ENCODE data around the gene CNST.

The CNST gene

GRCh38 chr1:246642719-246643118 is 76.5 kb downstream of the CNST start:
- no peaks in the 10 kb centered on the region for H3K9me2 ChIP-seq (replicated peaks; ENCODE audit: insufficient read depth, low read length)
- H3K9me3 ChIP-seq (ENCODE audit: insufficient read depth, low read length) = no peaks in the 10 kb centered on the region
- TF ChIP-seq EZH2phosphoT487 (conservative IDR thresholded peaks at IDR 0.05; ENCODE audit: low read length) (no peak), CTCF (IDR thresholded peaks at IDR 0.05; ENCODE audit: insufficient read depth, low read length, poor library complexity, severe bottlenecking) (no peak)
- no peak overlapping the region for H3K4me3 ChIP-seq (ENCODE audit: insufficient read depth, low read length, poor library complexity, severe bottlenecking)
- H3K4me2 ChIP-seq (ENCODE audit: low read depth, low read length, poor library complexity, severe bottlenecking) = no peak overlapping the region
- H3K27ac ChIP-seq (ENCODE audit: low read depth, low read length) = no peak overlapping the region
- H3K36me3 ChIP-seq (ENCODE audit: low read length) = peaks cover 10% of the 10 kb centered on the region
- H3K79me2 ChIP-seq (ENCODE audit: insufficient read depth, low read length) = no peaks in the 10 kb centered on the region
- H3K9ac ChIP-seq (ENCODE audit: low read length) = no peak overlapping the region
- no peaks in the 10 kb centered on the region for H4K20me1 ChIP-seq (ENCODE audit: low read depth, low read length)
- H3K27me3 ChIP-seq (ENCODE audit: low read length) = no peaks in the 10 kb centered on the region
- peaks cover 9% of the 10 kb centered on the region for H3F3A ChIP-seq (ENCODE audit: insufficient read depth)
- H2AFZ ChIP-seq (ENCODE audit: low read depth, low read length, severe bottlenecking) = no peak overlapping the region

- H3F3A ChIP-seq (ENCODE audit: insufficient read depth) = 0 out of 2 replicates have a peak, but pooled peaks cover 5% of the 10 kb centered on the region
- H3K4me3 ChIP-seq (ENCODE audit: insufficient read depth, low read length, poor library complexity, severe bottlenecking) = no peak overlapping the region
- no peak overlapping the region for H3K27ac ChIP-seq (ENCODE audit: low read depth, low read length)
- TF ChIP-seq CTCF (IDR thresholded peaks at IDR 0.05; ENCODE audit: insufficient read depth, low read length, poor library complexity, severe bottlenecking) = no peak
- no peak for TF ChIP-seq EZH2phosphoT487 (conservative IDR thresholded peaks at IDR 0.05; ENCODE audit: low read length)
- no peak overlapping the region for H3K4me2 ChIP-seq (ENCODE audit: low read depth, low read length, poor library complexity, severe bottlenecking)
- no peaks in the 10 kb centered on the region for H4K20me1 ChIP-seq (ENCODE audit: low read depth, low read length)
- H2AFZ ChIP-seq (ENCODE audit: low read depth, low read length, severe bottlenecking) = no peak overlapping the region
- H3K27me3 ChIP-seq (ENCODE audit: low read length) = no peaks in the 10 kb centered on the region
- H3K9me2 ChIP-seq (replicated peaks; ENCODE audit: insufficient read depth, low read length) = no peaks in the 10 kb centered on the region
- H3K36me3 ChIP-seq (ENCODE audit: low read length) = peaks cover 6% of the 10 kb centered on the region; the same call in 1 of the 2 replicates
- H3K9ac ChIP-seq (ENCODE audit: low read length) = no peak overlapping the region
- H3K9me3 ChIP-seq (ENCODE audit: insufficient read depth, low read length) = no peaks in the 10 kb centered on the region
- H3K79me2 ChIP-seq (ENCODE audit: insufficient read depth, low read length) = no peaks in the 10 kb centered on the region
Measured at GRCh38 chr1:246647113-246647512, 80.9 kb downstream of the CNST start.

GRCh38 chr1:246647513-246647912 is 81.3 kb downstream of the CNST start:
- Histone ChIP-seq H4K20me1 (ENCODE audit: low read depth, low read length) (no peaks in the 10 kb centered on the region), H3K27ac (ENCODE audit: low read depth, low read length) (no peak overlapping the region), H3F3A (ENCODE audit: insufficient read depth) (0 out of 2 replicates have a peak, but pooled peaks cover 5% of the 10 kb centered on the region), H3K4me3 (ENCODE audit: insufficient read depth, low read length, poor library complexity, severe bottlenecking) (no peak overlapping the region), H3K36me3 (ENCODE audit: low read length) (peaks cover 3% of the 10 kb centered on the region; the same call in 1 of the 2 replicates), H3K79me2 (ENCODE audit: insufficient read depth, low read length) (no peaks in the 10 kb centered on the region), H3K9me2 (replicated peaks; ENCODE audit: insufficient read depth, low read length) (no peaks in the 10 kb centered on the region), H3K4me2 (ENCODE audit: low read depth, low read length, poor library complexity, severe bottlenecking) (no peak overlapping the region), H3K9me3 (ENCODE audit: insufficient read depth, low read length) (no peaks in the 10 kb centered on the region), H3K9ac (ENCODE audit: low read length) (no peak overlapping the region), H2AFZ (ENCODE audit: low read depth, low read length, severe bottlenecking) (no peak overlapping the region), H3K27me3 (ENCODE audit: low read length) (no peaks in the 10 kb centered on the region)
- TF ChIP-seq EZH2phosphoT487 (conservative IDR thresholded peaks at IDR 0.05; ENCODE audit: low read length) (no peak), CTCF (IDR thresholded peaks at IDR 0.05; ENCODE audit: insufficient read depth, low read length, poor library complexity, severe bottlenecking) (no peak)

Measured in SU-DHL-6 (cell line).